Neural crest cell (in vitro differentiated cells): ENCODE data around the gene AKR7A2. TPM values are rescaled to one million over a fixed set of nuclear protein-coding genes. Genes with fewer than 3 reads are reported as not detected.

Source experiments
- DNase-seq: peaks from one replicate; pipeline ENCODE4 v3.0.0; 2021; ENCODE audit warnings: low read depth, mixed read lengths, low spot score
- H3K27ac Mint-ChIP-seq: one replicate; pipeline ENCODE4 v1.8.0; 2021; ENCODE audit warnings: mild to moderate bottlenecking, mixed read lengths; ENCODE audit not compliant: unreplicated experiment
- H3K27me3 Mint-ChIP-seq: 2 replicates; pipeline ENCODE4 v1.8.0; 2021; ENCODE audit warnings: low read depth, mild to moderate bottlenecking, mixed read lengths
- H3K36me3 Mint-ChIP-seq: 2 replicates; pipeline ENCODE4 v1.8.0; 2021; ENCODE audit warnings: low read depth, mild to moderate bottlenecking, mixed read lengths
- H3K4me1 Mint-ChIP-seq: 2 replicates; pipeline ENCODE4 v1.8.0; 2021; ENCODE audit warnings: mixed read lengths
- H3K4me3 Mint-ChIP-seq: one replicate; pipeline ENCODE4 v1.8.0; 2021; ENCODE audit warnings: mild to moderate bottlenecking, mixed read lengths
- H3K9me3 Mint-ChIP-seq: 2 replicates; pipeline ENCODE4 v1.8.0; 2021; ENCODE audit warnings: mixed read lengths
- total RNA-seq: library from RNA; stranded (reverse); gene quantifications from 2 replicates; pipeline ENCODE4 v1.2.1, GENCODE V29; 2021
- TF ChIP-seq, protein P1 (sequence below): fragments of 200-600 bp; sonication (generic); conservative IDR thresholded peaks from 2 replicates; pipeline ENCODE4 v1.5.0; 2021; ENCODE audit warnings: antibody characterized with exemption, mild to moderate bottlenecking

AKR7A2 gene
- total RNA-seq, 1 donor from 2014 or later, result 75.7 TPM

- no peaks in the 10 kb centered on the region for H3K27me3 Mint-ChIP-seq
- H3K27ac Mint-ChIP-seq, result no peak overlapping the region
- TF ChIP-seq, protein P1, sequence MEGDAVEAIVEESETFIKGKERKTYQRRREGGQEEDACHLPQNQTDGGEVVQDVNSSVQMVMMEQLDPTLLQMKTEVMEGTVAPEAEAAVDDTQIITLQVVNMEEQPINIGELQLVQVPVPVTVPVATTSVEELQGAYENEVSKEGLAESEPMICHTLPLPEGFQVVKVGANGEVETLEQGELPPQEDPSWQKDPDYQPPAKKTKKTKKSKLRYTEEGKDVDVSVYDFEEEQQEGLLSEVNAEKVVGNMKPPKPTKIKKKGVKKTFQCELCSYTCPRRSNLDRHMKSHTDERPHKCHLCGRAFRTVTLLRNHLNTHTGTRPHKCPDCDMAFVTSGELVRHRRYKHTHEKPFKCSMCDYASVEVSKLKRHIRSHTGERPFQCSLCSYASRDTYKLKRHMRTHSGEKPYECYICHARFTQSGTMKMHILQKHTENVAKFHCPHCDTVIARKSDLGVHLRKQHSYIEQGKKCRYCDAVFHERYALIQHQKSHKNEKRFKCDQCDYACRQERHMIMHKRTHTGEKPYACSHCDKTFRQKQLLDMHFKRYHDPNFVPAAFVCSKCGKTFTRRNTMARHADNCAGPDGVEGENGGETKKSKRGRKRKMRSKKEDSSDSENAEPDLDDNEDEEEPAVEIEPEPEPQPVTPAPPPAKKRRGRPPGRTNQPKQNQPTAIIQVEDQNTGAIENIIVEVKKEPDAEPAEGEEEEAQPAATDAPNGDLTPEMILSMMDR, result no peak
- H3K4me1 Mint-ChIP-seq, result no peaks in the 10 kb centered on the region
- no peaks in the 10 kb centered on the region for H3K9me3 Mint-ChIP-seq
- no peak overlapping the region for H3K4me3 Mint-ChIP-seq
- no peak for DNase-seq
- H3K36me3 Mint-ChIP-seq, result peaks cover 2% of the 10 kb centered on the region
Observed at GRCh38 chr1:19325368-19325957, 13.5 kb upstream of the AKR7A2 start.

DNA sequence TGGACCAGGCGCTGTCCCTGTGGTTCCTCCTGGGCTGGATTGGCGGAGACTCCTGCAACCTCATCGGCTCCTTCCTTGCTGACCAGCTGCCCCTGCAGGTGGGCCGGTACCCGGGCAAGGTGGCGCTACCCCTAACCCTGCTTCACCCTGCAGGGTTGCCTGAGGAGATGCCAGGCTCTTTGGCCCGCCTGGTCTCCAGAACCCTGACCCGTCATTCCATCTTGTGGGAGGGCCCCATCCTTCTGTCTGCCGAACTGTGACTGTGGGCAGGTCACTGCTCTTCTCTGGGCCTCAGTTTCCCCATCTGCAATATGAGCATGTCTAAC, 12.7 kb upstream of the AKR7A2 start:
- H3K4me3 Mint-ChIP-seq, result no peak overlapping the region
- TF ChIP-seq, protein P1, result no peak
- H3K4me1 Mint-ChIP-seq, result no peaks in the 10 kb centered on the region

GRCh38 chr1:19323987-19324664, 12.2 kb upstream of the AKR7A2 start:
- no peak for DNase-seq
- no peak overlapping the region for H3K4me3 Mint-ChIP-seq
- no peaks in the 10 kb centered on the region for H3K4me1 Mint-ChIP-seq
- H3K9me3 Mint-ChIP-seq, result no peaks in the 10 kb centered on the region
- H3K27ac Mint-ChIP-seq, result no peak overlapping the region
- TF ChIP-seq, protein P1, result no peak
- no peaks in the 10 kb centered on the region for H3K27me3 Mint-ChIP-seq
- peaks cover 4% of the 10 kb centered on the region for H3K36me3 Mint-ChIP-seq

More for the DNA sequence above, 12.7 kb upstream of the AKR7A2 start:
- no peaks in the 10 kb centered on the region for H3K9me3 Mint-ChIP-seq
- DNase-seq, result no peak
- no peaks in the 10 kb centered on the region for H3K27me3 Mint-ChIP-seq
- H3K36me3 Mint-ChIP-seq, result peaks cover 2% of the 10 kb centered on the region
- H3K27ac Mint-ChIP-seq, result no peak overlapping the region

GRCh38 chr1:19322481-19322880, 10.5 kb upstream of the AKR7A2 start:
- Mint-ChIP-seq H3K27ac (peak overlapping the region; percentile 57), H3K4me1 (no peaks in the 10 kb centered on the region), H3K36me3 (peaks cover 8% of the 10 kb centered on the region)

DNA sequence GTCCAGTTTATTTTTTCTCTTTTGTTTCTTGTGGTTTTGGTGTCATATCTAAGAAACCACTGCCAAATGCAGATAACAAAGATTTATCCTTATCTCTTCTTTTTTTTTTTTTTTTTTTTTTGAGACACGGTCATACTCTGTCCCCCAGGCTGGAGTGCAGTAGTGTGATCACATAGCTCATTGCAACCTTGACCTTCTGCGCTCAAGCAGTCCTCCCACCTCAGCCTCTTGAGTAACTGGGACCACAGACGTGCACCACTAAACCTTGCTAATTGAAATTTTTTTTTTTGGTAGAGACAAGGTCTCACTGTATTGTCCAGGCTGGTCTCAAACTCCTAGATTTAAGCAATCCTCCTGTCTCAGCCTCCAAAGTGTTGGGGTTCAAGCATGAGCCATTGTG, 9.1 kb upstream of the AKR7A2 start:
- H3K9me3 Mint-ChIP-seq, result no peaks in the 10 kb centered on the region
- H3K4me3 Mint-ChIP-seq, result no peak overlapping the region
- H3K36me3 Mint-ChIP-seq, result peaks cover 8% of the 10 kb centered on the region
- no peak for DNase-seq
- H3K27ac Mint-ChIP-seq, result no peak overlapping the region
- TF ChIP-seq, protein P1, result no peak
- H3K27me3 Mint-ChIP-seq, result no peaks in the 10 kb centered on the region
- H3K4me1 Mint-ChIP-seq, result peaks cover under 1% of the 10 kb centered on the region

More at GRCh38 chr1:19322481-19322880, 10.5 kb upstream of the AKR7A2 start:
- TF ChIP-seq, protein P1, result no peak
- no peaks in the 10 kb centered on the region for H3K27me3 Mint-ChIP-seq
- DNase-seq, result no peak
- H3K4me3 Mint-ChIP-seq, result peak overlapping the region; percentile 31
- no peaks in the 10 kb centered on the region for H3K9me3 Mint-ChIP-seq
